CD4-positive, CD25-positive, alpha-beta regulatory T cell (primary cell): ENCODE results near the gene CLIC2. TPM values are rescaled to one million over a fixed set of nuclear protein-coding genes. Genes with fewer than 3 reads are reported as not detected.
"Not testable (repeated sequence)": the region's sequence is repeated elsewhere in the genome, so short reads cannot be mapped to it uniquely, and the experiment has no call there.

ENCODE experiments used
- ATAC-seq, 2 donors: fragments of 150-1000 bp; cut with Tn5 transposase; one replicate each; pipeline ENCODE4 v1.10.0; 2021; ENCODE audit warnings: low read depth in 2 of 2, moderate number of reproducible peaks in 2 of 2, moderate library complexity in 1 of 2
- DNase-seq, 3 donors: peaks; one replicate each; pipeline versions ENCODE4 v3.0.0 to v3.0.0-alpha.2; 2012 to 2022; ENCODE audit warnings: mixed read lengths in 1 of 3
- H3K27ac ChIP-seq: one replicate; pipeline ENCODE4 v1.7.0; 2013; ENCODE audit warnings: mild to moderate bottlenecking, low read length; ENCODE audit not compliant: insufficient read depth, poor library complexity, severe bottlenecking
- H3K27me3 ChIP-seq: one replicate; pipeline ENCODE4 v1.7.0; 2013; ENCODE audit warnings: low read length; ENCODE audit not compliant: control insufficient read depth, insufficient read depth
- H3K36me3 ChIP-seq: one replicate; pipeline ENCODE4 v1.7.0; 2013; ENCODE audit warnings: mild to moderate bottlenecking, low read length, moderate library complexity; ENCODE audit not compliant: control insufficient read depth, insufficient read depth
- H3K4me1 ChIP-seq: 2 replicates; pipeline ENCODE4 v1.7.0; 2013; ENCODE audit warnings: mild to moderate bottlenecking, low read length; ENCODE audit not compliant: insufficient read depth, control insufficient read depth, poor library complexity, severe bottlenecking
- H3K4me3 ChIP-seq: one replicate; pipeline ENCODE4 v1.7.0; 2013; ENCODE audit warnings: low read depth, mild to moderate bottlenecking, low read length, moderate library complexity
- H3K9me3 ChIP-seq, 2 experiments: 1 replicate in 1 of 2; 2 replicates in 1 of 2; pipeline ENCODE4 v1.7.0; 2013; ENCODE audit warnings: low read length in 2 of 2, mild to moderate bottlenecking in 1 of 2, moderate library complexity in 1 of 2; ENCODE audit not compliant: control insufficient read depth in 2 of 2
- H3K27ac Mint-ChIP-seq, 3 donors: one replicate each; pipeline ENCODE4 v1.8.0; 2020 to 2022; ENCODE audit warnings: mild to moderate bottlenecking in 3 of 3, mixed read lengths in 3 of 3, moderate library complexity in 2 of 3
- H3K27me3 Mint-ChIP-seq: one replicate; pipeline ENCODE4 v1.8.0; 2022; ENCODE audit warnings: mild to moderate bottlenecking, mixed read lengths
- H3K36me3 Mint-ChIP-seq: one replicate; pipeline ENCODE4 v1.8.0; 2020; ENCODE audit warnings: mixed read lengths
- H3K4me1 Mint-ChIP-seq, 4 donors: one replicate each; pipeline ENCODE4 v1.8.0; 2020 to 2022; ENCODE audit warnings: mixed read lengths in 4 of 4, mild to moderate bottlenecking in 1 of 4
- H3K4me3 Mint-ChIP-seq, 4 donors: one replicate each; pipeline ENCODE4 v1.8.0; 2020 to 2022; ENCODE audit warnings: mild to moderate bottlenecking in 4 of 4, mixed read lengths in 4 of 4, moderate library complexity in 3 of 4
- H3K9me3 Mint-ChIP-seq, 7 donors: one replicate each; pipeline ENCODE4 v1.8.0; 2020 to 2022; ENCODE audit warnings: mixed read lengths in 7 of 7, mild to moderate bottlenecking in 3 of 7, moderate library complexity in 2 of 7
- polyA plus RNA-seq, 4 donors: library from polyadenylated mRNA; unstranded; fragments of 300-500 nt; fragmentation: Illumina TruSeq; gene quantifications; one replicate each; pipeline ENCODE4 v1.2.3, GENCODE V29; 2021
- total RNA-seq: library from RNA; stranded (reverse); gene quantifications from one replicate; pipeline ENCODE4 v1.2.3, GENCODE V29; 2022

CLIC2 gene
- total and polyA plus RNA-seq, 5 donors from 2014 or later = 0.42 to 1.2 (median 0.76) TPM; not detected in 2

DNA sequence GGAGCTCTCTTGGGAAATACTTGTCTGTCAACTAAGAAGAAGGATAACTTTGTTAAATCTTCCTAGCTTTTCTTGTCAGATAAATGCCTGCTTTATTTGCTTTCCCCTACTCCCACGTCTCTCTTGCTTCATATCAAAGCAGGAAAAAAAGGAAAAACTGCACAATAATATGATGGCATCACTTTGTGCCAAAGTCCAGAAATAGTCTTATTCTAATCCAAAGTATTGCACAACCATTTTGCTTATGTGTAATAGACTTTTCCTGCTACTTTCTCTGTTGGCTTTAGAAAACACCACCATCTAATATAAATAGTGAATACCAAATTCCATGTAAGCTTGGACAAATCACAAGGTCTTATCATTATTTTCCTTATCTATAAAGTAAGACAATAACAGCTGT is 11.3 kb upstream of the CLIC2 start:
- ATAC-seq, H3K4me1 Mint-ChIP-seq, H3K4me1 ChIP-seq, H3K9me3 Mint-ChIP-seq, H3K4me3 Mint-ChIP-seq, H3K9me3 ChIP-seq, H3K27ac Mint-ChIP-seq, H3K36me3 ChIP-seq, H3K27me3 ChIP-seq, H3K36me3 Mint-ChIP-seq, H3K4me3 ChIP-seq, H3K27ac ChIP-seq, DNase-seq, H3K27me3 Mint-ChIP-seq: not testable (repeated sequence)

- H3K27me3 ChIP-seq, H3K4me1 ChIP-seq, H3K4me3 ChIP-seq, H3K4me1 Mint-ChIP-seq, H3K9me3 Mint-ChIP-seq, ATAC-seq, H3K9me3 ChIP-seq, DNase-seq, H3K27ac ChIP-seq, H3K27ac Mint-ChIP-seq, H3K36me3 Mint-ChIP-seq, H3K27me3 Mint-ChIP-seq, H3K4me3 Mint-ChIP-seq, H3K36me3 ChIP-seq: not testable (repeated sequence)
These were observed 911 bp upstream of the CLIC2 start for GRCh38 chrX:155335337-155335712.

- H3K4me1 ChIP-seq = no peaks in the 10 kb centered on the region
- Mint-ChIP-seq H3K27ac (no peak overlapping the region), H3K4me1 (no peaks in the 10 kb centered on the region), H3K4me3 (no peak overlapping the region), H3K9me3 (no peaks in the 10 kb centered on the region), H3K27me3 (peaks cover 4% of the 10 kb centered on the region), H3K36me3 (no peaks in the 10 kb centered on the region)
- no peaks in the 10 kb centered on the region for H3K9me3 ChIP-seq
- no peak for ATAC-seq
- no peaks in the 10 kb centered on the region for H3K27me3 ChIP-seq
- no peak overlapping the region for H3K4me3 ChIP-seq
- H3K36me3 ChIP-seq = no peaks in the 10 kb centered on the region
- no peak overlapping the region for H3K27ac ChIP-seq
- DNase-seq = no peak
These were observed 792 bp downstream of the CLIC2 start for GRCh38 chrX:155333544-155334100.

- DNase-seq (no peak), ATAC-seq (no peak)
- H3K4me3 ChIP-seq = no peak overlapping the region
- Mint-ChIP-seq H3K4me3 (no peak overlapping the region), H3K4me1 (no peaks in the 10 kb centered on the region), H3K9me3 (peaks cover 0 to 2% (median 0%) of the 10 kb centered on the region in 7 donors), H3K36me3 (no peaks in the 10 kb centered on the region), H3K27me3 (peaks cover 7% of the 10 kb centered on the region), H3K27ac (no peak overlapping the region)
- H3K9me3 ChIP-seq = no peaks in the 10 kb centered on the region
- H3K36me3 ChIP-seq = no peaks in the 10 kb centered on the region
- no peaks in the 10 kb centered on the region for H3K4me1 ChIP-seq
- H3K27me3 ChIP-seq = no peaks in the 10 kb centered on the region
- H3K27ac ChIP-seq = no peak overlapping the region
These were observed 3.4 kb downstream of the CLIC2 start for GRCh38 chrX:155330992-155331391.

DNA sequence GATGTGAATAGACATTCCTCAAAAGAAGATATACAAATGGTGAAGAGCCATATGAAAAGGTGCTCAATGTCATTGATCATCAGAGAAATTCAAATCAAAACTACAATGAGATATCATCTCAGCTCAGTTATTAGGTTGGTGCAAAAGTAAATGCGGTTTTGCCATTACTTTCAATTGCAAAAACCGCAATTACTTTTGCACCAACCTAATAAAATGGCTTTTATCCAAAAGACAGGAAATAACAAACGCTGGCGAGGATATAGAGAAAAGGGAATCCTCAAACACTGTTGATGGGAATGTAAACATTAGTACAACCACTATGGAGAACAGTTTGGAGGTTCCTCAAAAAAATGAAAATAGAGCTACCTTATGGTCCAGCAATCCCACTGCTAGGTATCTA is 5.1 kb downstream of the CLIC2 start:
- DNase-seq = no peak
- no peak for ATAC-seq
- no peaks in the 10 kb centered on the region for H3K36me3 Mint-ChIP-seq
- Histone ChIP-seq H3K4me1 (no peaks in the 10 kb centered on the region), H3K9me3 (no peaks in the 10 kb centered on the region), H3K4me3 (no peak overlapping the region), H3K27me3 (no peaks in the 10 kb centered on the region), H3K36me3 (no peaks in the 10 kb centered on the region), H3K27ac (no peak overlapping the region)
- H3K27me3 Mint-ChIP-seq = peaks cover 12% of the 10 kb centered on the region
- no peaks in the 10 kb centered on the region for H3K4me1 Mint-ChIP-seq
- H3K27ac Mint-ChIP-seq = no peak overlapping the region
- peaks cover 0 to 2% (median 0%) of the 10 kb centered on the region in 7 donors for H3K9me3 Mint-ChIP-seq
- no peak overlapping the region for H3K4me3 Mint-ChIP-seq

- no peak for DNase-seq
- no peaks in the 10 kb centered on the region for H3K36me3 ChIP-seq
- Mint-ChIP-seq H3K27ac (no peak overlapping the region), H3K27me3 (peaks cover 12% of the 10 kb centered on the region), H3K9me3 (peaks cover 0 to 6% (median 2%) of the 10 kb centered on the region in 7 donors), H3K36me3 (no peaks in the 10 kb centered on the region), H3K4me1 (no peaks in the 10 kb centered on the region), H3K4me3 (no peak overlapping the region)
- H3K27me3 ChIP-seq = no peaks in the 10 kb centered on the region
- no peak overlapping the region for H3K4me3 ChIP-seq
- no peak overlapping the region for H3K27ac ChIP-seq
- no peak for ATAC-seq
- no peaks in the 10 kb centered on the region for H3K4me1 ChIP-seq
- H3K9me3 ChIP-seq = no peaks in the 10 kb centered on the region
These were observed 7.8 kb downstream of the CLIC2 start for GRCh38 chrX:155326610-155327009.

DNA sequence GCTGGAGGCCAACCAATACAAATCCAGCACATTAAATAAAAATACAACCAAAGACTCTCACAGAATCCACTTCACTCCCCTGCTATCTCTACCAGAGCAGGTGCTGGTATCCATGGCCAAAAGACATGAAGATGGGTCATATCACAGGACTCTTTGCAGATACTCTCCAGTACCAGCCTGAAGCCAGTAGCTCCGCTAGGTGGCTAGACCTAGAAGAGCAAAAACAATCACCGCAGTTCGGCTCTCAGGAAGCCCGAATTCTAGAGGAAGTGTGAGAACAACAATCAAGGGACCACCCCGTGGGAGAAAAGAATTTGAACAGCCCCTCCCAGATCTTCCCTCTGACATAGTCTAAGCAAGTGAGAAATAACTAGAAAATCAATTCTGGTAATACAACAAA is 20.2 kb downstream of the CLIC2 start:
- H3K4me1 Mint-ChIP-seq = peaks cover 0 to 1% (median 0%) of the 10 kb centered on the region in 4 donors
- H3K27ac Mint-ChIP-seq = no peak overlapping the region
- H3K4me3 Mint-ChIP-seq = no peak overlapping the region
- H3K9me3 Mint-ChIP-seq = peaks cover 0 to 7% (median 0%) of the 10 kb centered on the region in 7 donors
- ATAC-seq (no peak), DNase-seq (no peak)
- peaks cover 18% of the 10 kb centered on the region for H3K27me3 Mint-ChIP-seq
- no peaks in the 10 kb centered on the region for H3K36me3 Mint-ChIP-seq
- no peaks in the 10 kb centered on the region for H3K9me3 ChIP-seq
- no peaks in the 10 kb centered on the region for H3K36me3 ChIP-seq
- no peaks in the 10 kb centered on the region for H3K27me3 ChIP-seq
- H3K4me1 ChIP-seq = no peaks in the 10 kb centered on the region
- H3K27ac ChIP-seq = no peak overlapping the region
- no peak overlapping the region for H3K4me3 ChIP-seq

- Histone ChIP-seq H3K4me3 (no peak overlapping the region), H3K27ac (no peak overlapping the region), H3K9me3 (no peaks in the 10 kb centered on the region), H3K27me3 (no peaks in the 10 kb centered on the region), H3K4me1 (no peaks in the 10 kb centered on the region), H3K36me3 (no peaks in the 10 kb centered on the region)
- Mint-ChIP-seq H3K36me3 (no peaks in the 10 kb centered on the region), H3K27ac (no peak overlapping the region), H3K27me3 (peaks cover 18% of the 10 kb centered on the region), H3K9me3 (peaks cover 0 to 7% (median under 1%) of the 10 kb centered on the region in 7 donors), H3K4me3 (no peak overlapping the region), H3K4me1 (peaks cover 0 to 1% (median 0%) of the 10 kb centered on the region in 4 donors)
- DNase-seq = no peak
- ATAC-seq = no peak
These were observed 20.6 kb downstream of the CLIC2 start for GRCh38 chrX:155313766-155314165.
